BE2C (cell line): Measurements from ENCODE around the gene USF2.

Experiments
- DNase-seq: peaks from one replicate; pipeline ENCODE4 v3.0.0-alpha.2; 2020
- H3K27me3 ChIP-seq: fragments of 250-450 bp; sonication (Bioruptor Pico); 2 replicates; pipeline ENCODE4 v1.5.1; 2020; ENCODE audit warnings: mild to moderate bottlenecking
- H3K36me3 ChIP-seq: fragments of 250-450 bp; sonication (Bioruptor Pico); 2 replicates; pipeline ENCODE4 v1.5.1; 2020; ENCODE audit warnings: mild to moderate bottlenecking
- H3K4me1 ChIP-seq: fragments of 250-450 bp; sonication (Bioruptor Pico); 2 replicates; pipeline ENCODE4 v1.5.1; 2020
- H3K4me3 ChIP-seq: 2 replicates; pipeline ENCODE4 v1.5.1; 2011; ENCODE audit warnings: low read depth, low read length
- H3K9me3 ChIP-seq: fragments of 250-450 bp; sonication (Bioruptor Pico); 2 replicates; pipeline ENCODE4 v1.5.1; 2020
- TF ChIP-seq, protein P1 (sequence below): IDR thresholded peaks from 2 replicates; pipeline ENCODE4 v1.5.1; 2012; ENCODE audit warnings: mild to moderate bottlenecking, low read depth, low read length

Gene USF2

DNA sequence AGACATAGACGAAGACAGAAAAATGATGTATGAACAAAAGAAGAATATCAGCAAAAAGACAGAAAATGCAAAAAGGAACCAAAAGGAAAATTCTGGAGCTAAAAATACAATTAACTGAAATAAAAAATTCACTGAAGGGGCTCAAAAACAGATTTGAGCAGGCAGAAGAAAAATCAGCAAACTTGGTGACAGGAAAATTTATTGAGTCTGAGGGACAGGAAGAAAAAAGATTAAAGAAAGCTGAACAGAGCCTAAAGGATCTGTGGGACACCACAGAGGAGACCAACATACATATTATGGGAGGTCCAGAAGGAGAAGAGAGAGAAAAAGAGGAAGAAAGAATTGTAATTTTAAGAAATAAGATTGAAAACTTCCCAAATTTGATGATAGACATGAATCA is 27.3 kb upstream of the USF2 start:
- no peak for DNase-seq
- Histone ChIP-seq H3K4me1 (no peaks in the 10 kb centered on the region), H3K36me3 (no peaks in the 10 kb centered on the region), H3K9me3 (no peaks in the 10 kb centered on the region; the same call in 1 of the 2 replicates), H3K4me3 (no peak overlapping the region), H3K27me3 (peaks cover 10% of the 10 kb centered on the region)
- TF ChIP-seq, protein P1, sequence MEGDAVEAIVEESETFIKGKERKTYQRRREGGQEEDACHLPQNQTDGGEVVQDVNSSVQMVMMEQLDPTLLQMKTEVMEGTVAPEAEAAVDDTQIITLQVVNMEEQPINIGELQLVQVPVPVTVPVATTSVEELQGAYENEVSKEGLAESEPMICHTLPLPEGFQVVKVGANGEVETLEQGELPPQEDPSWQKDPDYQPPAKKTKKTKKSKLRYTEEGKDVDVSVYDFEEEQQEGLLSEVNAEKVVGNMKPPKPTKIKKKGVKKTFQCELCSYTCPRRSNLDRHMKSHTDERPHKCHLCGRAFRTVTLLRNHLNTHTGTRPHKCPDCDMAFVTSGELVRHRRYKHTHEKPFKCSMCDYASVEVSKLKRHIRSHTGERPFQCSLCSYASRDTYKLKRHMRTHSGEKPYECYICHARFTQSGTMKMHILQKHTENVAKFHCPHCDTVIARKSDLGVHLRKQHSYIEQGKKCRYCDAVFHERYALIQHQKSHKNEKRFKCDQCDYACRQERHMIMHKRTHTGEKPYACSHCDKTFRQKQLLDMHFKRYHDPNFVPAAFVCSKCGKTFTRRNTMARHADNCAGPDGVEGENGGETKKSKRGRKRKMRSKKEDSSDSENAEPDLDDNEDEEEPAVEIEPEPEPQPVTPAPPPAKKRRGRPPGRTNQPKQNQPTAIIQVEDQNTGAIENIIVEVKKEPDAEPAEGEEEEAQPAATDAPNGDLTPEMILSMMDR: no peak

DNA sequence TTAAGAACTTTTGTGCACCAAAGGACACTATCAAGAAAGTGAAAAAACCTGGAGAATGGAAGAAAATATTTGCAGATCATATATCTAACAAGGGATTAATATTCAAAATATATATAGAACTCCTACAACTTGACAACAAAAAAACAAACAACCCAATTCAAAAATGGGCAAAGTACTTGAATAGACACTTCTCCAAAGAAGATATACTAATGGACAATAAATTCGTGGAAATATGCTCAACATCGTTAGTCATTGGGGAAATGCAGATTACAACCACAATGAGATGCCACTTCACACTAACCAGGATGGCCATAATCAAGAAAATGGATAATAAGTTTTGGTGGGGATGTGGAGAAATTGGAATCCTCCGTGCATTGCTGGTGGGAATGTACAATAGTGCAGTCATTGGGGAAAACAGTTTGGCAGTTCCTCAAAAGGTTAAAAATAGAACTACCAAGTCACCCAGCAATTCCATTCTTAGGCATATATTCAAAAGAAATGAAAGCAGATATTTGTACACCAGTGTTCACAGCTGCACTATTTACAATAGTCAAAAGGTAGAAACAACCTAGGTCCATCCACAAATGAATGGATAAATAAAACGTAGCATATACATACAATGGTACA is 22.2 kb upstream of the USF2 start:
- H3K4me1 ChIP-seq: no peaks in the 10 kb centered on the region
- no peaks in the 10 kb centered on the region for H3K36me3 ChIP-seq
- no peak for DNase-seq
- no peaks in the 10 kb centered on the region for H3K9me3 ChIP-seq
- TF ChIP-seq, protein P1: no peak
- H3K4me3 ChIP-seq: no peak overlapping the region
- peaks cover 45% of the 10 kb centered on the region for H3K27me3 ChIP-seq

DNA sequence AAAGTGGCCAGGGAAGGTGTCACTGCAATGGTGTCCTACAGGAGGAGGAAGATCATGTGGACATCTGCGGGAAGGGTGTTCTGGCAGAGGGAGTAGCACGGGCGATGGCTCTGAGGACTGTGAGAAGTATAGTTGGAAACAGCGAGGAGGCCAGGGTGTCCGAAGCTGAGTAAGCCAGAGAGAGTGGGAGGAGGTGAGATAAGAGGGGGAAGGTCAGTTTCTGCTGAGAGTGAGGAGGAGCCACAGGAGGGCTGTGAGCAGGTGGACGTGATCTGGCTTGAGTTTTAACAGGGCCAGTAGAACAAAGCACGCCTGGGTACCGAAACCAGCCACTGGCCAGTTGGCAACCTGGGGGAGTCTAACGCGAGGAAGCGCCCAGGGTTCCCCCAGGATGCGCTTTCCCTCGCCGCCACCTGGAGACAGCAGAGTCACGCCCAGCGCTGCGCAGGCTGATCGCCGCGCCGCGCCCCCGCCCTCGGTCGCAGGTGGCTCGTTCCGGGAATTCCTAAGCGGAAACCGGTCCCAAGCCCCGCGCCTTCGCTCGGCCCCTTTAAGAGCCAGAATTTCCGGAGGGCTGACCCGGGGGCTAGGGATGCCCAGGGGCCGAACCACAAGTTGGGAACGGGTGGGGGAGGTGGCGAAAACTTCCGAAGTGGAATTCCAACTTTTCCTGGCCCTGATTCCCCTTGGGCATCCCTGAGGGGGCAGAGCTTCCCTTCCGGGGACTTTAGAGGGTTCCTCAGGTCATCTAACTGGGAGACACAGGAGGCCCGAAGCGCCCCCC is 21.0 kb upstream of the USF2 start:
- Histone ChIP-seq H3K4me1 (no peaks in the 10 kb centered on the region), H3K9me3 (no peaks in the 10 kb centered on the region), H3K27me3 (peaks cover 45% of the 10 kb centered on the region), H3K36me3 (no peaks in the 10 kb centered on the region), H3K4me3 (no peak overlapping the region)
- TF ChIP-seq, protein P1: peak; percentile 32; the same call in 1 of the 2 replicates
- DNase-seq: no peak

DNA sequence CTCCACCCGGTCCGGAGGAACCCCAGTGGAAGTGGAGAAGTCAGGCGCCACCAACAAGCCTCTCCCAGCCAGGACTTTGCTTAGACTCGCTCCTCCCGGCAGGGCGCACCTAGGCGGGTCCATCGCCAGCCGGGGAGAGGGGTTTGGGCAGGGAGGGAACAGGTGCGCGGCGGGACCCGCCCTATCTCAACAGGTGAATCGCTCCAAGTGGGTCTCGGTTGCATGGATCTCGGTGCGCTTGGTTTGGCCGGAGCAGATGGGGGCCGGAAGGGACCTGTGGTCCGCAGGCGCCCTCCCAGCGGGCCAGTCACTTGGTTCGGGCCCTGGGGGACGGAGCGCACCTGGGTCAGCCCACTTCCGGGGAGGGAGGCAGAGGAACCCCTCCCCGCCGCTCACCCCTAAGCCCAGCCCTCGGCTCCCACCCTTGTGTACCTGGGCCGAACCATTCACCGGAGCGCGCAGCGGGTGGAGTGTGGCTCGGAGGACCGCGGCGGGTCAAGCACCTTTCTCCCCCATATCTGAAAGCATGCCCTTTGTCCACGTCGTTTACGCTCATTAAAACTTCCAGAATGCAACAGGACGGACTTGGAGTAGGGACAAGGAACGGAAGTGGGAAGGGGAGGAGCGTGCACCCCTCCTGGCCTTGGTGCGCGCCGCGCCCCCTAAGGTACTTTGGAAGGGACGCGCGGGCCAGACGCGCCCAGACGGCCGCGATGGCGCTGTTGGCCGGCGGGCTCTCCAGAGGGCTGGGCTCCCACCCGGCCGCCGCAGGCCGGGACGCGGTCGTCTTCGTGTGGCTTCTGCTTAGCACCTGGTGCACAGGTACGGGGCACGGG is 20.2 kb upstream of the USF2 start, which contains the start of gene LSR:
LSR (plus strand) TSS at position 693 of the 836 bp plus-strand sequence; CDS start at position 714, 21 bp downstream.
- no peak for DNase-seq

DNA sequence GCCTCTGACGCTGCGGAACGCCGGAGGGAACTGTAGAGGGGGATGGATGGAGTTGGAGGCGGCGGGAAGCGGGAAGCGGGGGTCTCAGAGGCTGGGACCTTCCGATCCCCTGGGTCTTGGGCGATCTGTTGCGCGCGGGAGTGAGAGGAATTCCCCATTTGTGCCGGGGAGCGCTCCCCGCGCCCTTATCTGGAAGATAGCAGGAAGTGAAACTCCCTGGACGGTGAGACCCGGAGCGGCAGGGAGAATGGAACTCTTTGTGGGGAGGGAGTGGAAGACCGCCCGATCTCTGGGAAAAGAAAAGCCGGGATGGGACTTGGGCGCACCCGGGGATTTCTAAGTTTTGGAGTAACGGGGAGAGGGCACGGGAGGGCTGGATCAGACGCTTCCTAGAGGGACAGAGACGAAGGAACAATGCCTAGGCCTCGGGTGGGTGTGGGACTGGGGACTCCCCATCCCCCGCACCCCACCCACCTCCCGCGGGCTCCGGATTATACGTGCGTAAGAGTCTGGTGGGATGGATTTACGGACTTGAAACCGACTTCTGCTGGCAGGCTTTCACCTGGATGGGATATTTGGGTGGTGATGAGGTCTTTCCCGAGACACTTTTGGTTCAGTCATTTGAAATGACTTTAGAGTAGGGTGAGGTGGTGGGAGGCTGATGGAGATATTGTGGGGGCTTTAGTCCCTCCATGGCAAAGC is 19.5 kb upstream of the USF2 start:
- peaks cover 35% of the 10 kb centered on the region for H3K27me3 ChIP-seq

More for the DNA sequence above, 20.2 kb upstream of the USF2 start, which contains the start of gene LSR:
- Histone ChIP-seq H3K4me1 (no peaks in the 10 kb centered on the region), H3K27me3 (peaks cover 43% of the 10 kb centered on the region), H3K4me3 (no peak within 1 kb of the TSS), H3K9me3 (no peaks in the 10 kb centered on the region), H3K36me3 (no peaks in the 10 kb centered on the region)
- TF ChIP-seq, protein P1: no peak

More for the DNA sequence above, 19.5 kb upstream of the USF2 start:
- no peaks in the 10 kb centered on the region for H3K9me3 ChIP-seq
- no peak overlapping the region for H3K4me3 ChIP-seq
- TF ChIP-seq, protein P1: no peak
- DNase-seq: no peak
- no peaks in the 10 kb centered on the region for H3K4me1 ChIP-seq
- no peaks in the 10 kb centered on the region for H3K36me3 ChIP-seq
